ENCODE results near the gene PTPN2. TPM values are rescaled to one million over a fixed set of nuclear protein-coding genes. Genes with fewer than 3 reads are reported as not detected.

The PTPN2 gene
- total RNA-seq, 2 experiments from 2014 or later = 54.9 to 69.7 TPM

Small RNA genes lying within 50 kb of the gene (small RNA-seq; reads per million reads assigned to genes)
- gene RF00019 = not detected

Other genes starting within 250 kb of the PTPN2 start
- gene SPIRE1, start 226.1 kb downstream of the PTPN2 start, total RNA-seq (2014; rRNA removed; shearing (Covaris generic)) = 0.19 TPM in 1 of 2 replicates, not detected in the other
- gene SPIRE1, start 226.1 kb downstream of the PTPN2 start, total RNA-seq (2022) = 1.1 and 2.4 TPM in 2 replicates
- 22.1 and 23.7 TPM in 2 replicates for gene CEP76, start 181.5 kb downstream of the PTPN2 start, total RNA-seq (2014; rRNA removed; shearing (Covaris generic))
- gene CEP76, start 181.5 kb downstream of the PTPN2 start, total RNA-seq (2022) = 13.7 and 14.1 TPM in 2 replicates
- gene PSMG2, start 181.2 kb downstream of the PTPN2 start, total RNA-seq (2014; rRNA removed; shearing (Covaris generic)) = 61.7 and 69.2 TPM in 2 replicates
- gene PSMG2, start 181.2 kb downstream of the PTPN2 start, total RNA-seq (2022) = 98.8 and 103 TPM in 2 replicates
- 61.6 and 74.6 TPM in 2 replicates for gene SEH1L, start 63.8 kb upstream of the PTPN2 start, total RNA-seq (2014; rRNA removed; shearing (Covaris generic))
- gene SEH1L, start 63.8 kb upstream of the PTPN2 start, total RNA-seq (2022) = 108 and 115 TPM in 2 replicates
- gene CEP192, start 107.1 kb upstream of the PTPN2 start, total RNA-seq (2014; rRNA removed; shearing (Covaris generic)) = 57.7 and 59.9 TPM in 2 replicates
- 55.5 and 68.3 TPM in 2 replicates for gene CEP192, start 107.1 kb upstream of the PTPN2 start, total RNA-seq (2022)